ENCODE measurements around the gene ARID1A. TPM values are rescaled to one million over a fixed set of nuclear protein-coding genes. Genes with fewer than 3 reads are reported as not detected.
"Not testable (repeated sequence)": the region's sequence is repeated elsewhere in the genome, so short reads cannot be mapped to it uniquely, and the experiment has no call there.

The ARID1A gene
- 10 to 100 TPM; 43.4 to 72.0 (median 53.1) TPM for total RNA-seq

- Histone ChIP-seq H3K9me3 (no peaks in the 10 kb centered on the region), H3K4me1 (peaks cover 35 to 60% (median 54%) of the 10 kb centered on the region in 4 donors), H3K27me3 (no peaks in the 10 kb centered on the region), H3K36me3 (no peaks in the 10 kb centered on the region), H3K27ac (peak within 1 kb of the TSS; percentile 98 to 100 (median 100)), H3K4me3 (peak within 1 kb of the TSS; percentile 90 to 99 (median 93))
- in situ Hi-C loops (cut with MboI; ENCODE audit: low pct_ligation_motif_present in 1 of 4, low pct_unique_long_range_greater_than_20kb in 1 of 4, low sequenced_read_pairs in 3 of 4) (loop anchor here (10.0 to 25.0 kb wide), 2 partner anchors 89 to 92 kb away; partner anchors contain the start of gene PIGV (in 4 of the 4)), intact Hi-C loops (cut with DNase I; ENCODE audit: low total_unique reads) (no loop called here)
- 0% methylated on average over 69 of the region's 80 CpGs; no CpG with 5 or more reads in 1 of the 2 donors for WGBS, 2 donors (ENCODE audit: low coverage in 1 of 2)
- DNase-seq, result peak; percentile 97
- TF ChIP-seq POLR2AphosphoS5 (IDR thresholded peaks at IDR 0.05) (peak; percentile 78 to 89 (median 86)), CTCF (IDR thresholded peaks at IDR 0.05) (peak in 2 of 5 experiments; percentile 15 to 21), EP300 (IDR thresholded peaks at IDR 0.05; ENCODE audit: low read depth) (no peak), POLR2A (IDR thresholded peaks at IDR 0.05) (peak; percentile 77)
Observed at GRCh38 chr1:26695356-26696118, at the start of gene ARID1A. Gene ARID1A (plus strand): TSS chr1:26696015. CDS start chr1:26696404, 389 bp downstream.

- Histone ChIP-seq H3K27ac (no peak overlapping the region), H3K36me3 (no peaks in the 10 kb centered on the region), H3K27me3 (no peaks in the 10 kb centered on the region), H3K9me3 (no peaks in the 10 kb centered on the region), H3K4me1 (no peaks in the 10 kb centered on the region), H3K4me3 (no peak overlapping the region)
- in situ Hi-C loops (cut with MboI; ENCODE audit: low pct_ligation_motif_present in 1 of 4, low pct_unique_long_range_greater_than_20kb in 1 of 4, low sequenced_read_pairs in 3 of 4) (no loop called here), intact Hi-C loops (cut with DNase I; ENCODE audit: low total_unique reads) (no loop called here)
- 75 to 85% methylated on average over 2 of the region's 2 CpGs for WGBS, 2 donors (ENCODE audit: low coverage in 1 of 2)
- no peak for DNase-seq
- no peak for TF ChIP-seq EP300 (IDR thresholded peaks at IDR 0.05; ENCODE audit: low read depth)
- TF ChIP-seq CTCF (IDR thresholded peaks at IDR 0.05), result no peak
- no peak for TF ChIP-seq POLR2AphosphoS5 (IDR thresholded peaks at IDR 0.05)
- no peak for TF ChIP-seq POLR2A (IDR thresholded peaks at IDR 0.05)
Observed at GRCh38 chr1:26664802-26665201, 31.0 kb upstream of the ARID1A start.

GRCh38 chr1:26666855-26667254, 29.0 kb upstream of the ARID1A start:
- Histone ChIP-seq H3K36me3 (no peaks in the 10 kb centered on the region), H3K4me3 (no peak overlapping the region), H3K4me1 (no peaks in the 10 kb centered on the region), H3K27me3 (no peaks in the 10 kb centered on the region), H3K9me3 (no peaks in the 10 kb centered on the region), H3K27ac (no peak overlapping the region)
- no peak for DNase-seq
- 83% methylated on average over 1 of the region's 1 CpG; no CpG with 5 or more reads in 1 of the 2 donors for WGBS, 2 donors (ENCODE audit: low coverage in 1 of 2)
- in situ Hi-C loops (cut with MboI; ENCODE audit: low pct_ligation_motif_present in 1 of 4, low pct_unique_long_range_greater_than_20kb in 1 of 4, low sequenced_read_pairs in 3 of 4) (no loop called here), intact Hi-C loops (cut with DNase I; ENCODE audit: low total_unique reads) (no loop called here)
- TF ChIP-seq EP300 (IDR thresholded peaks at IDR 0.05; ENCODE audit: low read depth) (no peak), POLR2AphosphoS5 (IDR thresholded peaks at IDR 0.05) (no peak), POLR2A (IDR thresholded peaks at IDR 0.05) (no peak), CTCF (IDR thresholded peaks at IDR 0.05) (no peak)

GRCh38 chr1:26668106-26668786, 27.6 kb upstream of the ARID1A start:
- H3K27me3 ChIP-seq; in situ Hi-C loops (cut with MboI; ENCODE audit: low pct_ligation_motif_present in 1 of 4, low pct_unique_long_range_greater_than_20kb in 1 of 4, low sequenced_read_pairs in 3 of 4); DNase-seq; H3K27ac ChIP-seq; H3K4me3 ChIP-seq; H3K4me1 ChIP-seq; intact Hi-C loops (cut with DNase I; ENCODE audit: low total_unique reads); H3K36me3 ChIP-seq; H3K9me3 ChIP-seq: not testable (repeated sequence)
- 66 to 83% methylated on average over 2 to 4 of the region's 4 CpGs for WGBS, 2 donors (ENCODE audit: low coverage in 1 of 2)
